HCT116 (cell line): Measurements from ENCODE around the gene DRD2. TPM values are rescaled to one million over a fixed set of nuclear protein-coding genes. Genes with fewer than 3 reads are reported as not detected.

Experiments
- ATAC-seq: fragments of 200-7000 bp; cut with Tn5 transposase; 2 replicates; pipeline ENCODE4 v1.9.1; 2020; ENCODE audit warnings: mild to moderate bottlenecking, moderate library complexity
- BruUV-seq: library from RNA; stranded (reverse); fragments of 400-500 nt; replicated peaks from 2 replicates; lab custom pipeline; 2021; lab: Mats Ljungman, UMichigan
- CTCF ChIA-PET: fragments of 300-600 bp; sonication (Branson Sonifier 250); formaldehyde crosslinking; loops from one replicate; lab custom pipeline; 2021; ENCODE audit warnings: antibody characterized with exemption; lab: Charles Lee
- POLR2A ChIA-PET: fragments of 300-600, 350-600 bp; sonication (Branson Sonifier 250); formaldehyde crosslinking; loops from one replicate; lab custom pipeline; 2021; ENCODE audit warnings: antibody characterized with exemption; lab: Charles Lee
- RAD21 ChIA-PET, 2 experiments: fragments of 300-600 bp; sonication (Branson Sonifier 250); formaldehyde crosslinking; loops; one replicate each; lab custom pipeline; 2023; ENCODE audit warnings: low total read pairs in 2 of 2; ENCODE audit not compliant: uncharacterized antibody in 2 of 2, unreplicated experiment in 2 of 2, low non-redundant PET in 1 of 2; lab: Charles Lee
- DNase-seq: peaks from one replicate; pipeline ENCODE4 v3.0.0-alpha.2; 2010; ENCODE audit warnings: low read depth, low spot score
- H2AFZ ChIP-seq: fragments of 200-600 bp; shearing (Covaris generic), sonication (generic); 2 replicates; pipeline ENCODE4 v1.6.1; 2017; ENCODE audit warnings: low read depth, mixed run types, mixed read lengths, antibody characterized with exemption, low read length; ENCODE audit not compliant: poor library complexity, severe bottlenecking
- H3K27ac ChIP-seq: 2 replicates; pipeline ENCODE4 v1.5.1; 2012; ENCODE audit warnings: low read depth, low read length
- H3K27me3 ChIP-seq: fragments of 200-600 bp; sonication (generic); 2 replicates; pipeline ENCODE4 v1.6.1; 2016; ENCODE audit warnings: mixed run types, low read length, mixed read lengths; ENCODE audit not compliant: insufficient read depth
- H3K36me3 ChIP-seq, 2 experiments: fragments of 200-500 bp in 1 of 2; fragments of 200-600 bp in 1 of 2; sonication (Bioruptor generic) in 1 of 2; sonication (generic) in 1 of 2; 2 replicates each; pipeline versions ENCODE4 v1.5.1 to v1.6.1; 2014 to 2016; ENCODE audit warnings: low read length in 2 of 2, inconsistent platforms in 1 of 2, mixed read lengths in 1 of 2, mixed run types in 1 of 2; ENCODE audit not compliant: insufficient read depth in 2 of 2, control insufficient read depth in 1 of 2
- H3K4me1 ChIP-seq, 2 experiments: fragments of 200-600 bp in 1 of 2; sonication (generic) in 1 of 2; 2 replicates each; pipeline versions ENCODE4 v1.5.1 to v1.6.1; 2012 to 2017; ENCODE audit warnings: low read length in 2 of 2, inconsistent platforms in 1 of 2, mild to moderate bottlenecking in 1 of 2, mixed read lengths in 1 of 2, mixed run types in 1 of 2, moderate library complexity in 1 of 2; ENCODE audit not compliant: insufficient read depth in 2 of 2, control insufficient read depth in 1 of 2
- H3K4me2 ChIP-seq: fragments of 200-600 bp; sonication (generic); 2 replicates; pipeline ENCODE4 v1.6.1; 2017; ENCODE audit warnings: mixed run types, low read length, mixed read lengths
- H3K4me3 ChIP-seq, 2 experiments: fragments of 200-600 bp in 1 of 2; sonication (generic) in 1 of 2; replicated peaks in 1 of 2; 2 replicates each; pipeline ENCODE4 v1.5.1; 2011 to 2016; ENCODE audit warnings: low read length in 2 of 2, control low read depth in 1 of 2, low read depth in 1 of 2, mild to moderate bottlenecking in 1 of 2, mixed read lengths in 1 of 2, mixed run types in 1 of 2
- H3K79me2 ChIP-seq: fragments of 200-600 bp; sonication (generic); 2 replicates; pipeline ENCODE4 v1.6.1; 2017; ENCODE audit warnings: mild to moderate bottlenecking, mixed run types, low read length, moderate library complexity, mixed read lengths; ENCODE audit not compliant: insufficient read depth
- H3K9ac ChIP-seq: fragments of 200-600 bp; sonication (generic); 2 replicates; pipeline ENCODE4 v1.6.1; 2016; ENCODE audit warnings: low read length, mixed read lengths
- H3K9me2 ChIP-seq: fragments of 200-600 bp; sonication (generic), shearing (Covaris generic); 2 replicates; pipeline ENCODE4 v1.6.1; 2017; ENCODE audit warnings: mixed run types, mild to moderate bottlenecking, moderate library complexity; ENCODE audit not compliant: insufficient read depth
- H3K9me3 ChIP-seq, 2 experiments: fragments of 200-500 bp in 1 of 2; fragments of 200-600 bp in 1 of 2; sonication (Bioruptor generic) in 1 of 2; sonication (generic) in 1 of 2; 2 replicates each; pipeline ENCODE4 v1.6.1; 2014 to 2017; ENCODE audit warnings: low read length in 2 of 2, mixed read lengths in 2 of 2, inconsistent platforms in 1 of 2, low read depth in 1 of 2, mild to moderate bottlenecking in 1 of 2, mixed run types in 1 of 2, moderate library complexity in 1 of 2; ENCODE audit not compliant: control insufficient read depth in 1 of 2, insufficient read depth in 1 of 2
- H4K20me1 ChIP-seq: fragments of 200-600 bp; sonication (generic), shearing (Covaris generic); 2 replicates; pipeline ENCODE4 v1.6.1; 2017; ENCODE audit warnings: mixed run types, mild to moderate bottlenecking, moderate library complexity; ENCODE audit not compliant: insufficient read depth
- ATF3 ChIP-seq: IDR thresholded peaks from 2 replicates; pipeline ENCODE4 v1.6.1; 2012
- CBX3 ChIP-seq: IDR thresholded peaks from 2 replicates; pipeline ENCODE4 v1.6.1; 2012; ENCODE audit warnings: low read depth
- CEBPB ChIP-seq: IDR thresholded peaks from 2 replicates; pipeline ENCODE4 v1.6.1; 2012; ENCODE audit warnings: low read depth
- EGR1 ChIP-seq: IDR thresholded peaks from 2 replicates; pipeline ENCODE4 v1.6.1; 2012; ENCODE audit warnings: low read depth
- ELF1 ChIP-seq: IDR thresholded peaks from 2 replicates; pipeline ENCODE4 v1.6.1; 2012; ENCODE audit warnings: low read depth, borderline replicate concordance
- JUND ChIP-seq: IDR thresholded peaks from 2 replicates; pipeline ENCODE4 v1.6.1; 2012
- POLR2A ChIP-seq: IDR thresholded peaks from 2 replicates; pipeline ENCODE4 v1.7.0; 2011; ENCODE audit warnings: borderline replicate concordance; ENCODE audit not compliant: insufficient read depth, insufficient read length; ENCODE audit errors: extremely low read depth
- RAD21 ChIP-seq: IDR thresholded peaks from 2 replicates; pipeline ENCODE4 v1.6.1; 2012; ENCODE audit warnings: low read depth, mild to moderate bottlenecking
- SP1 ChIP-seq: IDR thresholded peaks from 2 replicates; pipeline ENCODE4 v1.6.1; 2012; ENCODE audit warnings: low read depth
- TCF7L2 ChIP-seq: IDR thresholded peaks from 2 replicates; pipeline ENCODE4 v1.7.0; 2011; ENCODE audit warnings: borderline replicate concordance, inconsistent platforms; ENCODE audit not compliant: insufficient read depth, insufficient read length; ENCODE audit errors: extremely low read depth
- YY1 ChIP-seq: IDR thresholded peaks from 2 replicates; pipeline ENCODE4 v1.6.1; 2011; ENCODE audit warnings: low read length, low read depth, moderate library complexity, mild to moderate bottlenecking; ENCODE audit not compliant: insufficient replicate concordance; ENCODE audit errors: extremely low read depth
- ZFX ChIP-seq: fragments of 450-650 bp; IDR thresholded peaks from 2 replicates; pipeline ENCODE4 v1.6.1; 2017
- intact Hi-C: fragments of 100-400 bp; cut with micrococcal nuclease; formaldehyde crosslinking; loops from 2 replicates; pipeline ENCODE4 v1.10.0; 2022
- total RNA-seq: library from RNA; stranded (reverse); gene quantifications from one replicate; pipeline ENCODE4 v1.2.1, GENCODE V29; 2021; ENCODE audit not compliant: unreplicated experiment

The DRD2 gene
- total RNA-seq, 1 experiment from 2014 or later: not detected

GRCh38 chr11:113417428-113417827, 57.8 kb downstream of the DRD2 start (continued):
- TF ChIP-seq CBX3 (no peak), JUND (no peak)

GRCh38 chr11:113415343-113415742, 59.9 kb downstream of the DRD2 start:
- H3K4me3 ChIP-seq: no peak overlapping the region
- H3K9me3 ChIP-seq: no peaks in the 10 kb centered on the region
- H3K9me2 ChIP-seq: no peaks in the 10 kb centered on the region
- RAD21 ChIA-PET: no interaction called here
- no peak for ATAC-seq
- H3K27me3 ChIP-seq: peaks cover 13% of the 10 kb centered on the region
- no peaks in the 10 kb centered on the region for H4K20me1 ChIP-seq
- POLR2A ChIA-PET: no interaction called here
- H3K9ac ChIP-seq: no peak overlapping the region
- no peaks in the 10 kb centered on the region for H3K36me3 ChIP-seq
- H3K4me1 ChIP-seq: no peaks in the 10 kb centered on the region
- intact Hi-C loops: no loop called here
- CTCF ChIA-PET: no interaction called here
- no peak for DNase-seq
- H3K27ac ChIP-seq: no peak overlapping the region
- H2AFZ ChIP-seq: no peak overlapping the region
- H3K79me2 ChIP-seq: no peaks in the 10 kb centered on the region
- BruUV-seq: no TSS peak
- no peak overlapping the region for H3K4me2 ChIP-seq
- no peak for TF ChIP-seq TCF7L2
- TF ChIP-seq CEBPB: no peak
- no peak for TF ChIP-seq RAD21

- no peak for ATAC-seq
- H3K79me2 ChIP-seq: no peaks in the 10 kb centered on the region
- no peak overlapping the region for H3K9ac ChIP-seq
- no peak for TF ChIP-seq RAD21
- no peak for TF ChIP-seq ZFX
- TF ChIP-seq POLR2A: no peak
- TF ChIP-seq SP1: no peak
- no peak for TF ChIP-seq ELF1
- no peak for TF ChIP-seq YY1
- TF ChIP-seq EGR1: no peak
- TF ChIP-seq ATF3: no peak
- TF ChIP-seq, all 23 proteins: peak for 0
- Histone ChIP-seq H3K36me3 (no peaks in the 10 kb centered on the region), H3K4me2 (no peak overlapping the region), H3K4me1 (no peaks in the 10 kb centered on the region), H2AFZ (no peak overlapping the region), H3K9me2 (no peaks in the 10 kb centered on the region), H3K9me3 (no peaks in the 10 kb centered on the region), H3K4me3 (no peak overlapping the region), H4K20me1 (no peaks in the 10 kb centered on the region), H3K27me3 (peaks cover 4% of the 10 kb centered on the region; the same call in 1 of the 2 replicates), H3K27ac (no peak overlapping the region)
- intact Hi-C loops: no loop called here
- no TSS peak for BruUV-seq
- RAD21 ChIA-PET: no interaction called here
- CTCF ChIA-PET: no interaction called here
- POLR2A ChIA-PET: no interaction called here
- DNase-seq: no peak
These were observed 62.5 kb downstream of the DRD2 start for GRCh38 chr11:113412675-113413074.
